IMR-90 (cell line): ENCODE data around the gene ANKRD24. TPM values are rescaled to one million over a fixed set of nuclear protein-coding genes. Genes with fewer than 3 reads are reported as not detected.

Source experiments
- ATAC-seq: fragments of 200-7000 bp; cut with Tn5 transposase; 2 replicates; pipeline ENCODE4 v1.9.1; 2020; ENCODE audit warnings: low read depth, mild to moderate bottlenecking, moderate library complexity
- BruUV-seq: library from RNA; stranded (reverse); fragments of 400-500 nt; replicated peaks from 2 replicates; lab custom pipeline; 2021; lab: Mats Ljungman, UMichigan
- CTCF ChIA-PET: fragments of 300-600 bp; formaldehyde crosslinking; extraction: SDS; loops from one replicate; lab custom pipeline; 2021; ENCODE audit warnings: antibody characterized with exemption; lab: Yijun Ruan, JAX
- POLR2A ChIA-PET: fragments of 300-600 bp; sonication (Branson Sonifier 250); formaldehyde crosslinking; loops from one replicate; lab custom pipeline; 2022; ENCODE audit warnings: antibody characterized with exemption; ENCODE audit not compliant: unreplicated experiment; lab: Charles Lee
- DNase-seq: peaks from one replicate; pipeline ENCODE4 v3.0.0; 2013
- H2AFZ ChIP-seq: replicated peaks from 2 replicates; pipeline ENCODE3; 2013; ENCODE audit warnings: low read length, mild to moderate bottlenecking; ENCODE audit not compliant: poor library complexity
- H2AK5ac ChIP-seq: 2 replicates; pipeline ENCODE4 v1.6.1; 2013; ENCODE audit warnings: low read depth, low read length, inconsistent platforms
- H2AK9ac ChIP-seq: replicated peaks from 2 replicates; pipeline ENCODE3; 2013; ENCODE audit warnings: mild to moderate bottlenecking, low read depth, low read length, moderate library complexity; ENCODE audit not compliant: poor library complexity
- H2BK120ac ChIP-seq: 2 replicates; pipeline ENCODE4 v1.6.1; 2013; ENCODE audit warnings: low read depth, low read length, inconsistent platforms
- H2BK15ac ChIP-seq: 3 replicates; pipeline ENCODE4 v1.6.1; 2013; ENCODE audit warnings: low read depth, low read length, inconsistent platforms
- H2BK20ac ChIP-seq: 2 replicates; pipeline ENCODE4 v1.6.1; 2013; ENCODE audit warnings: low read depth, mild to moderate bottlenecking, inconsistent platforms, low read length, moderate library complexity
- H2BK5ac ChIP-seq: 2 replicates; pipeline ENCODE4 v1.6.1; 2013; ENCODE audit warnings: mild to moderate bottlenecking, low read depth, low read length, inconsistent platforms; ENCODE audit not compliant: poor library complexity, severe bottlenecking
- H3K14ac ChIP-seq: replicated peaks from 2 replicates; pipeline ENCODE4 v1.6.1; 2013; ENCODE audit warnings: low read depth, low read length, inconsistent platforms
- H3K18ac ChIP-seq: 2 replicates; pipeline ENCODE4 v1.6.1; 2013; ENCODE audit warnings: low read depth, low read length, control low read depth
- H3K23ac ChIP-seq: 2 replicates; pipeline ENCODE4 v1.6.1; 2013; ENCODE audit warnings: low read depth, low read length, inconsistent platforms
- H3K27ac ChIP-seq: 2 replicates; pipeline ENCODE4 v1.5.1; 2013; ENCODE audit warnings: mild to moderate bottlenecking, control low read depth, low read length; ENCODE audit not compliant: insufficient read depth
- H3K27me3 ChIP-seq: 2 replicates; pipeline ENCODE4 v1.6.1; 2013; ENCODE audit warnings: low read length; ENCODE audit not compliant: control insufficient read depth, insufficient read depth
- H3K36me3 ChIP-seq: 2 replicates; pipeline ENCODE4 v1.6.1; 2013; ENCODE audit warnings: low read length, mixed read lengths; ENCODE audit not compliant: control insufficient read depth, insufficient read depth
- H3K4ac ChIP-seq: 2 replicates; pipeline ENCODE4 v1.6.1; 2013; ENCODE audit warnings: low read depth, low read length, inconsistent platforms
- H3K4me1 ChIP-seq: 2 replicates; pipeline ENCODE4 v1.6.1; 2013; ENCODE audit warnings: low read length, mixed read lengths; ENCODE audit not compliant: control insufficient read depth, insufficient read depth
- H3K4me2 ChIP-seq: 2 replicates; pipeline ENCODE4 v1.6.1; 2013; ENCODE audit warnings: low read depth, mild to moderate bottlenecking, control low read depth, low read length, moderate library complexity
- H3K4me3 ChIP-seq: 2 replicates; pipeline ENCODE4 v1.5.1; 2013; ENCODE audit warnings: low read depth, mild to moderate bottlenecking, control low read depth, low read length, moderate library complexity; ENCODE audit not compliant: insufficient read depth
- H3K56ac ChIP-seq: 2 replicates; pipeline ENCODE4 v1.6.1; 2013; ENCODE audit warnings: low read length, inconsistent platforms; ENCODE audit not compliant: insufficient read depth; ENCODE audit errors: extremely low read depth
- H3K79me1 ChIP-seq, 2 experiments: 2 replicates each; pipeline ENCODE4 v1.6.1; 2013; ENCODE audit warnings: low read length in 2 of 2, inconsistent platforms in 1 of 2, low read depth in 1 of 2
- H3K9ac ChIP-seq: 2 replicates; pipeline ENCODE4 v1.6.1; 2013; ENCODE audit warnings: low read depth, low read length, control low read depth
- H3K9me1 ChIP-seq: 2 replicates; pipeline ENCODE4 v1.6.1; 2013; ENCODE audit warnings: low read length, inconsistent platforms; ENCODE audit not compliant: insufficient read depth
- H3K9me3 ChIP-seq: 2 replicates; pipeline ENCODE4 v1.6.1; 2013; ENCODE audit warnings: low read length; ENCODE audit not compliant: control insufficient read depth, insufficient read depth
- H4K20me1 ChIP-seq: 2 replicates; pipeline ENCODE4 v1.6.1; 2013; ENCODE audit warnings: low read length, inconsistent platforms; ENCODE audit not compliant: insufficient read depth
- H4K5ac ChIP-seq: 2 replicates; pipeline ENCODE4 v1.6.1; 2013; ENCODE audit warnings: mild to moderate bottlenecking, low read depth, low read length, control low read depth
- H4K8ac ChIP-seq, 2 experiments: 2 replicates each; pipeline ENCODE4 v1.6.1; 2013; ENCODE audit warnings: low read depth in 2 of 2, low read length in 2 of 2, control low read depth in 1 of 2, inconsistent platforms in 1 of 2
- H4K91ac ChIP-seq: 2 replicates; pipeline ENCODE4 v1.6.1; 2013; ENCODE audit warnings: low read depth, low read length, inconsistent platforms; ENCODE audit not compliant: insufficient read depth
- BHLHE40 ChIP-seq: fragments of 150-350 bp; IDR thresholded peaks from 2 replicates; pipeline ENCODE4 v1.6.1; 2016; ENCODE audit warnings: mild to moderate bottlenecking, low read depth, low read length
- CEBPB ChIP-seq: IDR thresholded peaks from 2 replicates; pipeline ENCODE4 v1.6.1; 2012; ENCODE audit warnings: low read depth, low read length, improper control_type of control experiment
- CHD1 ChIP-seq: IDR thresholded peaks from 2 replicates; pipeline ENCODE4 v1.6.1; 2012; ENCODE audit warnings: low read depth, low read length, improper control_type of control experiment
- ELK1 ChIP-seq: fragments of 150-350 bp; IDR thresholded peaks from 2 replicates; pipeline ENCODE4 v1.6.1; 2016; ENCODE audit warnings: low read depth, mild to moderate bottlenecking, low read length, moderate library complexity, borderline replicate concordance
- FOS ChIP-seq: fragments of 150-350 bp; IDR thresholded peaks from 2 replicates; pipeline ENCODE4 v1.6.1; 2016; ENCODE audit warnings: low read depth, low read length
- MAFK ChIP-seq: IDR thresholded peaks from 2 replicates; pipeline ENCODE4 v1.6.1; 2012; ENCODE audit warnings: low read depth, low read length, improper control_type of control experiment
- MAZ ChIP-seq: IDR thresholded peaks from 2 replicates; pipeline ENCODE4 v1.6.1; 2012; ENCODE audit warnings: low read depth, mild to moderate bottlenecking, low read length, improper control_type of control experiment, moderate library complexity, borderline replicate concordance
- MXI1 ChIP-seq: IDR thresholded peaks from 2 replicates; pipeline ENCODE4 v1.6.1; 2012; ENCODE audit warnings: low read depth, mild to moderate bottlenecking, low read length, moderate library complexity, borderline replicate concordance
- NFE2L2 ChIP-seq: fragments of 150-350 bp; IDR thresholded peaks from 2 replicates; pipeline ENCODE4 v1.6.1; 2016; ENCODE audit warnings: low read depth, mild to moderate bottlenecking, low read length
- POLR2A ChIP-seq: IDR thresholded peaks from 2 replicates; pipeline ENCODE4 v1.6.1; 2012; ENCODE audit warnings: mild to moderate bottlenecking, low read depth, low read length
- RAD21 ChIP-seq: IDR thresholded peaks from 2 replicates; pipeline ENCODE4 v1.6.1; 2012; ENCODE audit warnings: low read length, improper control_type of control experiment
- RCOR1 ChIP-seq: IDR thresholded peaks from 2 replicates; pipeline ENCODE4 v1.6.1; 2012; ENCODE audit warnings: mild to moderate bottlenecking, low read length, improper control_type of control experiment; ENCODE audit not compliant: insufficient replicate concordance
- RFX5 ChIP-seq: IDR thresholded peaks from 2 replicates; pipeline ENCODE4 v1.8.0; 2012; ENCODE audit warnings: low read depth, mild to moderate bottlenecking, low read length, moderate library complexity
- SMC3 ChIP-seq: fragments of 150-350 bp; IDR thresholded peaks from 2 replicates; pipeline ENCODE4 v1.6.1; 2016; ENCODE audit warnings: low read depth, mild to moderate bottlenecking, antibody characterized with exemption, low read length, moderate library complexity
- USF2 ChIP-seq: fragments of 150-350 bp; IDR thresholded peaks from 2 replicates; pipeline ENCODE4 v1.6.1; 2017; ENCODE audit warnings: mild to moderate bottlenecking, antibody characterized with exemption, low read length, low read depth
- WGBS, 2 experiments: methylation state at CpG; one replicate each; pipeline versions ENCODE4 v1.1.5 to v1.1.7; 2013; ENCODE audit warnings: missing lambda C conversion rate in 2 of 2; ENCODE audit not compliant: insufficient read length in 1 of 2; ENCODE audit errors: extremely low coverage in 2 of 2; 5-methylcytosine and 5-hydroxymethylcytosine counted together
- dilution Hi-C: fragments of 300-500 bp; cut with HindIII; formaldehyde crosslinking; loops from one replicate; pipeline ENCODE4 v1.14.3; 2018; ENCODE audit warnings: low sequenced_read_pairs; ENCODE audit not compliant: unreplicated experiment
- in situ Hi-C: fragments of 300-500 bp; cut with MboI; formaldehyde crosslinking; loops from 3 replicates; pipeline ENCODE4 v1.14.3; 2019; ENCODE audit warnings: low sequenced_read_pairs, inconsistent platforms, mixed read lengths
- intact Hi-C: fragments of 100-400 bp; cut with micrococcal nuclease; formaldehyde crosslinking; loops from 2 replicates; pipeline ENCODE4 v1.10.0; 2022
- polyA plus RNA-seq, 3 experiments: library from polyadenylated mRNA; depleted of rRNA; stranded (reverse); fragments of >200 nt; gene quantifications; 2 replicates each; pipeline ENCODE4 v1.2.3, GENCODE V29; 2012; ENCODE audit warnings: low replicate concordance in 1 of 3
- total RNA-seq: library from RNA; depleted of rRNA; stranded (reverse); fragments of >200 nt; gene quantifications from 2 replicates; pipeline ENCODE4 v1.2.3, GENCODE V29; 2012

The ANKRD24 gene
- total and polyA plus RNA-seq, 2 of the 4 experiments (the other 2 are of a cell fraction): 0.18 to 0.21 TPM

- no peak for TF ChIP-seq SMC3
Measured at GRCh38 chr19:4197625-4198466, 15.4 kb downstream of the ANKRD24 start (continued).

GRCh38 chr19:4198467-4199126 lies 16.1 kb downstream of the ANKRD24 start:
- H3K27ac ChIP-seq: no peak overlapping the region

More at GRCh38 chr19:4198467-4199126, 16.1 kb downstream of the ANKRD24 start:
- Histone ChIP-seq H2AK9ac (no peak overlapping the region), H3K56ac (no peak overlapping the region), H3K23ac (no peak overlapping the region), H3K18ac (no peak overlapping the region), H2AFZ (no peak overlapping the region), H2BK5ac (no peak overlapping the region), H2BK120ac (no peak overlapping the region), H4K5ac (no peak overlapping the region), H3K27me3 (peaks cover 60% of the 10 kb centered on the region), H4K8ac (no peak overlapping the region), H4K20me1 (no peaks in the 10 kb centered on the region; the same call in 1 of the 2 replicates), H3K14ac (no peak overlapping the region), H3K4me1 (no peaks in the 10 kb centered on the region), H3K4me3 (no peak overlapping the region), H3K9ac (no peak overlapping the region), H3K4me2 (no peak overlapping the region), H2AK5ac (no peak overlapping the region), H3K4ac (no peak overlapping the region), H3K9me3 (no peaks in the 10 kb centered on the region), H3K36me3 (no peaks in the 10 kb centered on the region), H2BK15ac (no peak overlapping the region), H3K9me1 (no peaks in the 10 kb centered on the region), H2BK20ac (no peak overlapping the region), H4K91ac (no peak overlapping the region), H3K79me1 (no peaks in the 10 kb centered on the region)
- in situ Hi-C loops: no loop called here
- no peak for ATAC-seq
- ChIA-PET CTCF (no interaction called here), POLR2A (no interaction called here)
- intact Hi-C loops: no loop called here
- BruUV-seq: no TSS peak
- dilution Hi-C loops: no loop called here
- 21% methylated on average over 6 of the region's 28 CpGs; no CpG with 5 or more reads in 1 of the 2 experiments for WGBS, 2 experiments
- no peak for DNase-seq
- TF ChIP-seq RFX5 (no peak), NFE2L2 (no peak), CHD1 (no peak), SMC3 (no peak), POLR2A (no peak), RCOR1 (no peak), MAFK (no peak), RAD21 (no peak), MXI1 (no peak), FOS (no peak), USF2 (no peak), ELK1 (no peak), CEBPB (no peak), MAZ (no peak), BHLHE40 (no peak)
